OCI-LY1 (cell line): Measurements from ENCODE around the gene PTPRN2.

Experiments used
- H2AFZ ChIP-seq: fragments of 200-600 bp; sonication (generic), shearing (Covaris generic); 2 replicates; pipeline ENCODE4 v1.6.0; 2014; ENCODE audit warnings: antibody characterized with exemption, mild to moderate bottlenecking, low read length
- H3F3A ChIP-seq: fragments of 200-600 bp; sonication (generic), shearing (Covaris generic); 2 replicates; pipeline ENCODE4 v1.6.0; 2014; ENCODE audit warnings: mild to moderate bottlenecking, antibody characterized with exemption, low read length, moderate library complexity; ENCODE audit not compliant: insufficient read depth
- H3K27ac ChIP-seq: fragments of 200-600 bp; sonication (generic); 2 replicates; pipeline ENCODE4 v1.5.1; 2014; ENCODE audit warnings: low read length, mixed run types, mild to moderate bottlenecking, low read depth; ENCODE audit not compliant: poor library complexity, severe bottlenecking
- H3K27me3 ChIP-seq: fragments of 200-600 bp; sonication (generic); 2 replicates; pipeline ENCODE4 v1.6.0; 2014; ENCODE audit warnings: antibody characterized with exemption, mild to moderate bottlenecking, low read length, moderate library complexity; ENCODE audit not compliant: insufficient read depth
- H3K36me3 ChIP-seq: fragments of 200-600 bp; sonication (generic); 2 replicates; pipeline ENCODE4 v1.6.1; 2014; ENCODE audit warnings: mild to moderate bottlenecking, antibody characterized with exemption, low read length, moderate library complexity, mixed read lengths; ENCODE audit not compliant: insufficient read depth
- H3K4me1 ChIP-seq: fragments of 200-600 bp; sonication (generic); 2 replicates; pipeline ENCODE4 v1.5.1; 2014; ENCODE audit warnings: mild to moderate bottlenecking, low read length, moderate library complexity; ENCODE audit not compliant: insufficient read depth, severe bottlenecking
- H3K4me2 ChIP-seq: fragments of 200-600 bp; sonication (generic), shearing (Covaris generic); 2 replicates; pipeline ENCODE4 v1.6.1; 2014; ENCODE audit warnings: low read length
- H3K4me3 ChIP-seq: fragments of 200-600 bp; sonication (generic); 2 replicates; pipeline ENCODE4 v1.5.1; 2014; ENCODE audit warnings: low read length, low read depth, mild to moderate bottlenecking, mixed read lengths; ENCODE audit not compliant: poor library complexity, severe bottlenecking
- H3K79me2 ChIP-seq: fragments of 200-600 bp; shearing (Covaris generic); 2 replicates; pipeline ENCODE4 v1.6.1; 2016; ENCODE audit warnings: mixed run types, low read length, mixed read lengths; ENCODE audit not compliant: insufficient read depth
- H3K9ac ChIP-seq: fragments of 200-600 bp; sonication (generic), shearing (Covaris generic); 2 replicates; pipeline ENCODE4 v1.6.1; 2014; ENCODE audit warnings: mild to moderate bottlenecking, low read length, mixed read lengths
- H3K9me2 ChIP-seq: fragments of 200-600 bp; sonication (generic), shearing (Covaris generic); 2 replicates; pipeline ENCODE4 v1.6.1; 2014; ENCODE audit warnings: low read depth, mild to moderate bottlenecking, low read length, mixed read lengths
- H3K9me3 ChIP-seq: fragments of 200-600 bp; shearing (Covaris generic); 2 replicates; pipeline ENCODE4 v1.6.1; 2014; ENCODE audit warnings: low read length, mixed read lengths
- H4K20me1 ChIP-seq: fragments of 200-600 bp; sonication (generic), shearing (Covaris generic); 2 replicates; pipeline ENCODE4 v1.6.0; 2016; ENCODE audit warnings: mild to moderate bottlenecking, low read length; ENCODE audit not compliant: insufficient read depth
- CTCF ChIP-seq: fragments of 200-600 bp; sonication (generic), shearing (Covaris generic); IDR thresholded peaks from 2 replicates; pipeline ENCODE4 v1.5.1; 2017; ENCODE audit warnings: mild to moderate bottlenecking, antibody characterized with exemption, low read length, moderate library complexity, mixed read lengths
- EZH2 ChIP-seq: fragments of 200-600 bp; sonication (generic), shearing (Covaris generic); IDR thresholded peaks from 2 replicates; pipeline ENCODE4 v1.8.0; 2017; ENCODE audit warnings: borderline replicate concordance, mixed run types, mild to moderate bottlenecking, antibody characterized with exemption, low read length, moderate library complexity, mixed read lengths

PTPRN2 gene

DNA sequence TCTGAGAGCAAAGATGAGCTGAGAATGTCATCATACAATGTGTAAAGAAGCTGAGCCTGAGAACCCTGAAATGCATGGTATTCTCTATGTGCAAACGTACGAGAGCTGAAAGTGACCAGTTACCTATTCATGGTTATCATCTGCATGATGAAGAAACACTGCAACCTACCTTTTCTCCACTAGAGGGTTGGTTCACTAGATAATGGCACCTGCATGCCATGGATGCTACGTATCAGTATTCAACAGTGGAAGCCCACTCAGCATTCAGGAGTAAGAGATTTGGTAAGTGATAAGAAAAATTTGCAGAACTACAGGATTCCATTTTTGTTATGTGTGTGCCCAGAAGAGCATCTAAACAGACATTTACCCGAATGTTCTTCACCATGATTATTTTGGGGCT is 145.4 kb downstream of the PTPRN2 start:
- no peaks in the 10 kb centered on the region for H4K20me1 ChIP-seq
- no peaks in the 10 kb centered on the region for H3F3A ChIP-seq
- H3K9me2 ChIP-seq, result no peaks in the 10 kb centered on the region
- H3K9ac ChIP-seq, result no peak overlapping the region
- H3K36me3 ChIP-seq, result no peaks in the 10 kb centered on the region
- H3K9me3 ChIP-seq, result no peaks in the 10 kb centered on the region
- peaks cover 10% of the 10 kb centered on the region for H3K27me3 ChIP-seq
- H3K4me3 ChIP-seq, result no peak overlapping the region
- TF ChIP-seq EZH2 (no peak), CTCF (peak; percentile 60)
- H3K27ac ChIP-seq, result no peak overlapping the region
- no peaks in the 10 kb centered on the region for H3K79me2 ChIP-seq
- H3K4me2 ChIP-seq, result no peak overlapping the region
- H3K4me1 ChIP-seq, result no peaks in the 10 kb centered on the region
- no peak overlapping the region for H2AFZ ChIP-seq

GRCh38 chr7:158439035-158439434 is 148.6 kb downstream of the PTPRN2 start:
- no peaks in the 10 kb centered on the region for H3K79me2 ChIP-seq
- no peaks in the 10 kb centered on the region for H4K20me1 ChIP-seq
- no peaks in the 10 kb centered on the region for H3K4me1 ChIP-seq
- no peak overlapping the region for H3K27ac ChIP-seq
- no peak overlapping the region for H3K4me3 ChIP-seq
- no peaks in the 10 kb centered on the region for H3K9me3 ChIP-seq
- no peaks in the 10 kb centered on the region for H3F3A ChIP-seq
- no peaks in the 10 kb centered on the region for H3K36me3 ChIP-seq
- no peaks in the 10 kb centered on the region for H3K9me2 ChIP-seq
- H3K27me3 ChIP-seq, result peaks cover 9% of the 10 kb centered on the region; the same call in 1 of the 2 replicates
- H3K4me2 ChIP-seq, result no peak overlapping the region
- TF ChIP-seq CTCF (no peak), EZH2 (no peak)
- no peak overlapping the region for H2AFZ ChIP-seq
- no peak overlapping the region for H3K9ac ChIP-seq

- H3K27me3 ChIP-seq, result no peaks in the 10 kb centered on the region; the same call in 1 of the 2 replicates
- H3K9me2 ChIP-seq, result no peaks in the 10 kb centered on the region
- no peaks in the 10 kb centered on the region for H4K20me1 ChIP-seq
- no peaks in the 10 kb centered on the region for H3K36me3 ChIP-seq
- no peak overlapping the region for H3K9ac ChIP-seq
- no peaks in the 10 kb centered on the region for H3K4me1 ChIP-seq
- H3K9me3 ChIP-seq, result no peaks in the 10 kb centered on the region
- H2AFZ ChIP-seq, result no peak overlapping the region
- H3K79me2 ChIP-seq, result no peaks in the 10 kb centered on the region
- TF ChIP-seq CTCF, result no peak
- TF ChIP-seq EZH2, result no peak
- no peak overlapping the region for H3K27ac ChIP-seq
- no peaks in the 10 kb centered on the region for H3F3A ChIP-seq
- H3K4me2 ChIP-seq, result no peak overlapping the region
- H3K4me3 ChIP-seq, result no peak overlapping the region
These were observed 155.0 kb downstream of the PTPRN2 start for GRCh38 chr7:158432369-158433341.
